Natural killer cell (primary cell): ENCODE results near the gene PLCB4. TPM values are rescaled to one million over a fixed set of nuclear protein-coding genes. Genes with fewer than 3 reads are reported as not detected.

Experiments
- ATAC-seq, 3 donors: fragments of 150-1000 bp in 2 of 3; fragments of 200-7000 bp in 1 of 3; cut with Tn5 transposase; 1 replicate in 1 of 3; 2 replicates in 2 of 3; pipeline ENCODE4 v1.10.0; 2021; ENCODE audit warnings: mild to moderate bottlenecking in 2 of 3, moderate library complexity in 2 of 3
- DNase-seq, 2 donors: peaks; one replicate each; pipeline versions ENCODE4 v3.0.0 to v3.0.0-alpha.2; 2013 to 2021; ENCODE audit warnings: mixed read lengths in 1 of 2
- H3K27ac ChIP-seq: one replicate; pipeline ENCODE4 v1.5.1; 2013; ENCODE audit warnings: mild to moderate bottlenecking, low read length
- H3K27me3 ChIP-seq: one replicate; pipeline ENCODE4 v1.6.1; 2013; ENCODE audit warnings: low read length; ENCODE audit not compliant: control insufficient read depth, insufficient read depth
- H3K36me3 ChIP-seq: one replicate; pipeline ENCODE4 v1.6.1; 2013; ENCODE audit warnings: low read length; ENCODE audit not compliant: control insufficient read depth, insufficient read depth
- H3K4me1 ChIP-seq: one replicate; pipeline ENCODE4 v1.6.1; 2013; ENCODE audit warnings: low read length; ENCODE audit not compliant: control insufficient read depth, insufficient read depth
- H3K4me3 ChIP-seq: one replicate; pipeline ENCODE4 v1.5.1; 2013; ENCODE audit warnings: low read length
- H3K9me3 ChIP-seq: one replicate; pipeline ENCODE4 v1.6.1; 2013; ENCODE audit warnings: low read length; ENCODE audit not compliant: control insufficient read depth, insufficient read depth
- H3K27ac Mint-ChIP-seq, 2 donors: one replicate each; pipeline ENCODE4 v1.8.0; 2022; ENCODE audit warnings: mild to moderate bottlenecking in 2 of 2, mixed read lengths in 2 of 2, moderate library complexity in 1 of 2
- H3K27me3 Mint-ChIP-seq, 2 donors: one replicate each; pipeline ENCODE4 v1.8.0; 2022; ENCODE audit warnings: low read depth in 2 of 2, mixed read lengths in 2 of 2
- H3K36me3 Mint-ChIP-seq: one replicate; pipeline ENCODE4 v1.8.0; 2022; ENCODE audit warnings: mixed read lengths
- H3K4me1 Mint-ChIP-seq, 2 donors: one replicate each; pipeline ENCODE4 v1.8.0; 2022; ENCODE audit warnings: mixed read lengths in 2 of 2
- H3K4me3 Mint-ChIP-seq: one replicate; pipeline ENCODE4 v1.8.0; 2022; ENCODE audit warnings: mild to moderate bottlenecking, moderate library complexity, mixed read lengths
- H3K9me3 Mint-ChIP-seq, 2 donors: one replicate each; pipeline ENCODE4 v1.8.0; 2022; ENCODE audit warnings: mixed read lengths in 2 of 2
- WGBS: methylation state at CpG from one replicate; pipeline ENCODE4 v1.1.7; 2013; ENCODE audit warnings: missing lambda C conversion rate; ENCODE audit not compliant: insufficient coverage; 5-methylcytosine and 5-hydroxymethylcytosine counted together
- intact Hi-C: fragments of 100-400 bp; cut with micrococcal nuclease; formaldehyde crosslinking; loops from one replicate; pipeline ENCODE4 v1.14.2; 2022
- total RNA-seq, 4 donors: library from RNA; stranded (reverse); fragments of 120-200 nt in 1 of 4; gene quantifications; one replicate each; pipeline versions ENCODE4 v1.2.3 to v1.2.4, GENCODE V29; 2013 to 2022
- TF ChIP-seq, protein P1 (sequence below): fragments of 200-600 bp; IDR thresholded peaks from one replicate; pipeline ENCODE4 v1.8.0; 2022; ENCODE audit warnings: antibody characterized with exemption

PLCB4 gene
- total RNA-seq, 3 donors from 2014 or later (not counting 1 experiment from before 2014, with no cell fraction given): 0.05 to 0.40 TPM; not detected in 1

GRCh38 chr20:9306521-9306920 is 237.6 kb downstream of the PLCB4 start:
- intact Hi-C loops: no loop called here
- peaks cover 0 to 2% of the 10 kb centered on the region in 2 donors for H3K9me3 Mint-ChIP-seq
- H3K4me1 Mint-ChIP-seq: no peaks in the 10 kb centered on the region
- no peak for DNase-seq
- no peaks in the 10 kb centered on the region for H3K36me3 ChIP-seq
- WGBS: 87% methylated on average over 1 of the region's 1 CpG
- H3K9me3 ChIP-seq: no peaks in the 10 kb centered on the region
- no peak overlapping the region for H3K27ac ChIP-seq
- no peaks in the 10 kb centered on the region for H3K4me1 ChIP-seq
- no peak for ATAC-seq
- no peak overlapping the region for H3K4me3 Mint-ChIP-seq
- H3K27me3 Mint-ChIP-seq: no peaks in the 10 kb centered on the region
- TF ChIP-seq, protein P1, sequence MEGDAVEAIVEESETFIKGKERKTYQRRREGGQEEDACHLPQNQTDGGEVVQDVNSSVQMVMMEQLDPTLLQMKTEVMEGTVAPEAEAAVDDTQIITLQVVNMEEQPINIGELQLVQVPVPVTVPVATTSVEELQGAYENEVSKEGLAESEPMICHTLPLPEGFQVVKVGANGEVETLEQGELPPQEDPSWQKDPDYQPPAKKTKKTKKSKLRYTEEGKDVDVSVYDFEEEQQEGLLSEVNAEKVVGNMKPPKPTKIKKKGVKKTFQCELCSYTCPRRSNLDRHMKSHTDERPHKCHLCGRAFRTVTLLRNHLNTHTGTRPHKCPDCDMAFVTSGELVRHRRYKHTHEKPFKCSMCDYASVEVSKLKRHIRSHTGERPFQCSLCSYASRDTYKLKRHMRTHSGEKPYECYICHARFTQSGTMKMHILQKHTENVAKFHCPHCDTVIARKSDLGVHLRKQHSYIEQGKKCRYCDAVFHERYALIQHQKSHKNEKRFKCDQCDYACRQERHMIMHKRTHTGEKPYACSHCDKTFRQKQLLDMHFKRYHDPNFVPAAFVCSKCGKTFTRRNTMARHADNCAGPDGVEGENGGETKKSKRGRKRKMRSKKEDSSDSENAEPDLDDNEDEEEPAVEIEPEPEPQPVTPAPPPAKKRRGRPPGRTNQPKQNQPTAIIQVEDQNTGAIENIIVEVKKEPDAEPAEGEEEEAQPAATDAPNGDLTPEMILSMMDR: no peak
- H3K27me3 ChIP-seq: no peaks in the 10 kb centered on the region
- H3K4me3 ChIP-seq: no peak overlapping the region
- no peaks in the 10 kb centered on the region for H3K36me3 Mint-ChIP-seq
- no peak overlapping the region for H3K27ac Mint-ChIP-seq

- Histone ChIP-seq H3K9me3 (no peaks in the 10 kb centered on the region), H3K4me1 (no peaks in the 10 kb centered on the region), H3K27me3 (no peaks in the 10 kb centered on the region), H3K4me3 (no peak overlapping the region), H3K36me3 (no peaks in the 10 kb centered on the region), H3K27ac (no peak overlapping the region)
- intact Hi-C loops: no loop called here
- Mint-ChIP-seq H3K27ac (no peak overlapping the region), H3K27me3 (no peaks in the 10 kb centered on the region), H3K4me1 (no peaks in the 10 kb centered on the region), H3K36me3 (no peaks in the 10 kb centered on the region), H3K9me3 (peaks cover 0 to 2% of the 10 kb centered on the region in 2 donors), H3K4me3 (no peak overlapping the region)
- DNase-seq (no peak), ATAC-seq (no peak)
- TF ChIP-seq, protein P1: no peak
- no CpG with 5 or more reads among the region's 1 CpG for WGBS
Observed at GRCh38 chr20:9308056-9308455, 239.2 kb downstream of the PLCB4 start.

- Mint-ChIP-seq H3K27me3 (no peaks in the 10 kb centered on the region), H3K36me3 (no peaks in the 10 kb centered on the region), H3K4me1 (no peaks in the 10 kb centered on the region), H3K27ac (no peak overlapping the region), H3K4me3 (no peak overlapping the region), H3K9me3 (no peaks in the 10 kb centered on the region)
- no peaks in the 10 kb centered on the region for H3K9me3 ChIP-seq
- TF ChIP-seq, protein P1: no peak
- H3K4me1 ChIP-seq: no peaks in the 10 kb centered on the region
- no peak overlapping the region for H3K4me3 ChIP-seq
- no peak overlapping the region for H3K27ac ChIP-seq
- ATAC-seq: no peak
- intact Hi-C loops: no loop called here
- 79% methylated on average over 1 of the region's 1 CpG for WGBS
- no peaks in the 10 kb centered on the region for H3K27me3 ChIP-seq
- H3K36me3 ChIP-seq: no peaks in the 10 kb centered on the region
- DNase-seq: no peak
Observed at GRCh38 chr20:9311132-9311531, 242.2 kb downstream of the PLCB4 start.

DNA sequence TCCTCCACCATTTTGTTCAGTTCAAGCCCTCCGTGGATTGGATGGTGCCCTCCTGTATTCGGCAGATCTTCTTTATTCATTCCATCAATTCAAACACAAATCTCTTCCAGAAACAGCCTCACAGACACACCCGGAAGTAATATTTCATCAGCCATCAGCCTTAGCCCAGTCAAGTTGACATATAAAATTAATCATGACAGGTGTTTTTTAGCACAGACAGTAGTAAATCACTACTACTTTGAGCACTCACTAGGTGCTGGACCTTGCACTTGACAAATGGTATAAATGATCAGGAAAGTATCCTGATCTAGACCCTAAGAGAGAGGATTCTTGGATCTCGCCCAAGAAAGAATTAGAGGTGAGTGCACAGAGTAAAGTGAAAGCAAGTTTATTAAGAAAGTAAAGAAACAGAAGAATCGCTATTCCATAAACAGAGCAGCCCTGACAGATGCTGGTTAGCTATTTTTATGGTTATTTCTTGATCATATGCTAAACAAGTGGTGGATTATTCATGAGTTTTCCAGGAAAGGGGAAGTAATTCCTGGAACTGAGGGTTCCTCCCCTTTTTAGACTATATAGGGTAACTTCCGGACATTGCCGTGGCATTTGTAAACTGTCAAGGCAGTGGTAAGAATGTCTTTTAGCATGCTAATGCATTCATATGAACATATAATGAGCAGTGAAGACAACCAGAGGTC is 250.9 kb downstream of the PLCB4 start:
- 55% methylated on average over 7 of the region's 7 CpGs for WGBS
- peak overlapping the region; percentile 6 to 68 for H3K27ac Mint-ChIP-seq
- no peaks in the 10 kb centered on the region for H3K36me3 Mint-ChIP-seq
- no peak overlapping the region for H3K27ac ChIP-seq
- intact Hi-C loops: no loop called here
- no peaks in the 10 kb centered on the region for H3K9me3 Mint-ChIP-seq
- no peak overlapping the region for H3K4me3 ChIP-seq
- no peaks in the 10 kb centered on the region for H3K27me3 ChIP-seq
- TF ChIP-seq, protein P1: no peak
- peak overlapping the region; percentile 72 for H3K4me3 Mint-ChIP-seq
- H3K4me1 ChIP-seq: no peaks in the 10 kb centered on the region
- H3K4me1 Mint-ChIP-seq: peaks cover 18 to 19% of the 10 kb centered on the region in 2 donors
- no peaks in the 10 kb centered on the region for H3K9me3 ChIP-seq
- DNase-seq (no peak), ATAC-seq (peak in 1 of 3 donors; percentile 41)
- no peaks in the 10 kb centered on the region for H3K36me3 ChIP-seq
- H3K27me3 Mint-ChIP-seq: no peaks in the 10 kb centered on the region
